Hepatocyte (in vitro differentiated cells): ENCODE data around the gene GPR25. TPM values are rescaled to one million over a fixed set of nuclear protein-coding genes. Genes with fewer than 3 reads are reported as not detected.

Source experiments
- DNase-seq: peaks from one replicate; pipeline ENCODE4 v3.0.0-alpha.2; 2016; ENCODE audit warnings: low spot score
- H2AFZ ChIP-seq: fragments of 200-600 bp; sonication (generic); 2 replicates; pipeline ENCODE4 v1.6.0; 2016; ENCODE audit warnings: antibody characterized with exemption, mild to moderate bottlenecking
- H3K27ac ChIP-seq: fragments of 200-600 bp; sonication (generic); 2 replicates; pipeline ENCODE4 v1.5.1; 2016; ENCODE audit warnings: mild to moderate bottlenecking
- H3K27me3 ChIP-seq: fragments of 200-600 bp; sonication (generic); 2 replicates; pipeline ENCODE4 v1.6.1; 2016
- H3K36me3 ChIP-seq: fragments of 200-600 bp; sonication (generic); replicated peaks from 2 replicates; pipeline ENCODE4 v1.5.1; 2016; ENCODE audit warnings: low read depth; ENCODE audit not compliant: insufficient read depth
- H3K4me1 ChIP-seq: fragments of 200-600 bp; sonication (generic); 2 replicates; pipeline ENCODE4 v1.5.1; 2016; ENCODE audit warnings: mild to moderate bottlenecking, moderate library complexity; ENCODE audit not compliant: insufficient read depth
- H3K4me2 ChIP-seq: fragments of 200-600 bp; sonication (generic); 2 replicates; pipeline ENCODE4 v1.6.0; 2016
- H3K4me3 ChIP-seq: fragments of 200-600 bp; sonication (generic); 2 replicates; pipeline ENCODE4 v1.5.1; 2016; ENCODE audit warnings: mild to moderate bottlenecking
- H3K79me2 ChIP-seq: fragments of 200-600 bp; sonication (generic); 2 replicates; pipeline ENCODE4 v1.6.0; 2017; ENCODE audit warnings: mild to moderate bottlenecking
- H3K9me2 ChIP-seq: fragments of 200-600 bp; sonication (generic); replicated peaks from 2 replicates; pipeline ENCODE4 v1.6.0; 2017; ENCODE audit warnings: mild to moderate bottlenecking; ENCODE audit not compliant: insufficient read depth
- H3K9me3 ChIP-seq: fragments of 200-600 bp; sonication (generic); 2 replicates; pipeline ENCODE4 v1.5.1; 2016; ENCODE audit warnings: low read depth, mild to moderate bottlenecking
- H4K20me1 ChIP-seq: fragments of 200-600 bp; sonication (generic); 2 replicates; pipeline ENCODE4 v1.6.0; 2016; ENCODE audit warnings: mild to moderate bottlenecking; ENCODE audit not compliant: insufficient read depth, poor library complexity, severe bottlenecking
- CTCF ChIP-seq: fragments of 200-600 bp; sonication (generic); IDR thresholded peaks from 2 replicates; pipeline ENCODE4 v1.5.1; 2016; ENCODE audit warnings: antibody characterized with exemption, mild to moderate bottlenecking; ENCODE audit not compliant: poor library complexity
- EZH2 ChIP-seq: fragments of 200-600 bp; sonication (generic); IDR thresholded peaks from 2 replicates; pipeline ENCODE4 v1.6.1; 2016; ENCODE audit warnings: antibody characterized with exemption, mild to moderate bottlenecking, borderline replicate concordance
- EZH2phosphoT487 ChIP-seq: fragments of 200-600 bp; sonication (generic); IDR thresholded peaks from one replicate; pipeline ENCODE4 v1.6.1; 2018; ENCODE audit warnings: antibody characterized with exemption, mild to moderate bottlenecking, low read depth, moderate library complexity; ENCODE audit not compliant: unreplicated experiment, severe bottlenecking
- WGBS: methylation state at CpG from one replicate; pipeline ENCODE4 v1.1.6; 2016; ENCODE audit warnings: low lambda C conversion rate; ENCODE audit errors: missing lambda C conversion rate; 5-methylcytosine and 5-hydroxymethylcytosine counted together
- polyA plus RNA-seq: library from polyadenylated mRNA; unstranded; fragments of >200 nt; fragmentation: Nextera tagmentation; extraction: Ambion mirVana; gene quantifications from 2 replicates; pipeline ENCODE4 v1.2.1, GENCODE V29; 2016
- total RNA-seq: library from RNA; depleted of rRNA; stranded (reverse); fragments of >200 nt; gene quantifications from 2 replicates; pipeline ENCODE4 v1.2.3, GENCODE V29; 2014

Gene GPR25
- not detected in 2 replicates for total RNA-seq
- not detected in 2 replicates for polyA plus RNA-seq

GRCh38 chr1:200872446-200873115 is at the start of gene GPR25:
TSS of gene GPR25 (plus strand) at chr1:200872981. CDS start at chr1:200873038, 57 bp downstream.
- Histone ChIP-seq H3K9me2 (no peaks in the 10 kb centered on the region), H4K20me1 (no peaks in the 10 kb centered on the region), H3K36me3 (no peaks in the 10 kb centered on the region), H3K79me2 (no peaks in the 10 kb centered on the region), H3K4me1 (no peaks in the 10 kb centered on the region), H3K27me3 (no peaks in the 10 kb centered on the region), H2AFZ (no peak within 1 kb of the TSS), H3K27ac (no peak within 1 kb of the TSS), H3K9me3 (no peaks in the 10 kb centered on the region), H3K4me2 (no peak within 1 kb of the TSS), H3K4me3 (no peak within 1 kb of the TSS)
- WGBS, result 97% methylated on average over 19 of the region's 23 CpGs
- TF ChIP-seq EZH2phosphoT487, result no peak
- TF ChIP-seq CTCF, result no peak
- TF ChIP-seq EZH2, result no peak
- DNase-seq, result no peak

- H3K4me3 ChIP-seq, result no peak overlapping the region
- H3K27me3 ChIP-seq, result no peaks in the 10 kb centered on the region
- no peaks in the 10 kb centered on the region for H3K9me2 ChIP-seq
- H3K9me3 ChIP-seq, result no peaks in the 10 kb centered on the region
- H3K79me2 ChIP-seq, result peaks cover 9% of the 10 kb centered on the region
- 96% methylated on average over 2 of the region's 2 CpGs for WGBS
- H3K36me3 ChIP-seq, result no peaks in the 10 kb centered on the region
- no peak overlapping the region for H2AFZ ChIP-seq
- DNase-seq, result no peak
- no peaks in the 10 kb centered on the region for H4K20me1 ChIP-seq
- H3K27ac ChIP-seq, result no peak overlapping the region
- H3K4me2 ChIP-seq, result no peak overlapping the region
- TF ChIP-seq EZH2 (no peak), EZH2phosphoT487 (no peak), CTCF (no peak)
- no peaks in the 10 kb centered on the region for H3K4me1 ChIP-seq
Measured at GRCh38 chr1:200831091-200831490, 41.7 kb upstream of the GPR25 start.

- Histone ChIP-seq H3K4me3 (no peak overlapping the region), H3K27ac (no peak overlapping the region), H3K36me3 (no peaks in the 10 kb centered on the region), H2AFZ (no peak overlapping the region), H3K4me2 (no peak overlapping the region), H3K9me3 (no peaks in the 10 kb centered on the region), H3K27me3 (no peaks in the 10 kb centered on the region), H3K4me1 (no peaks in the 10 kb centered on the region), H4K20me1 (no peaks in the 10 kb centered on the region), H3K79me2 (peaks cover 17% of the 10 kb centered on the region), H3K9me2 (no peaks in the 10 kb centered on the region)
- 97% methylated on average over 5 of the region's 5 CpGs for WGBS
- DNase-seq, result no peak
- no peak for TF ChIP-seq CTCF
Measured at GRCh38 chr1:200834383-200834782, 38.4 kb upstream of the GPR25 start.

- Histone ChIP-seq H3K9me2 (no peaks in the 10 kb centered on the region), H3K27me3 (no peaks in the 10 kb centered on the region), H3K9me3 (no peaks in the 10 kb centered on the region), H4K20me1 (no peaks in the 10 kb centered on the region), H3K4me1 (no peaks in the 10 kb centered on the region), H3K4me2 (no peak overlapping the region), H3K27ac (no peak overlapping the region), H2AFZ (no peak overlapping the region), H3K36me3 (no peaks in the 10 kb centered on the region), H3K4me3 (no peak overlapping the region), H3K79me2 (peaks cover 17% of the 10 kb centered on the region)
- no peak for TF ChIP-seq EZH2phosphoT487
- TF ChIP-seq CTCF, result no peak
- TF ChIP-seq EZH2, result no peak
- WGBS, result 96% methylated on average over 3 of the region's 3 CpGs
- DNase-seq, result no peak
Measured at GRCh38 chr1:200836213-200836612, 36.6 kb upstream of the GPR25 start.
